A549 (cell line): Measurements from ENCODE around the gene PPP1R14D. TPM values are rescaled to one million over a fixed set of nuclear protein-coding genes. Genes with fewer than 3 reads are reported as not detected.

ENCODE experiments used
- ATAC-seq, 2 experiments: fragments of 200-7000 bp in 1 of 2; fragments of >200 bp in 1 of 2; cut with Nextera tagmentation in 1 of 2; cut with Tn5 transposase in 1 of 2; 3 replicates each; pipeline versions ENCODE4 v1.8.0 to v1.9.1; 2018 to 2020; ENCODE audit warnings: mild to moderate bottlenecking in 1 of 2, moderate library complexity in 1 of 2
- CTCF ChIA-PET: fragments of 300-600 bp; sonication (Branson Sonifier 250); formaldehyde crosslinking; extraction: SDS; loops from one replicate; lab custom pipeline; 2021; ENCODE audit warnings: antibody characterized with exemption, inconsistent platforms; lab: Yijun Ruan, JAX
- POLR2A ChIA-PET: fragments of 350-600 bp; formaldehyde crosslinking; extraction: SDS; loops from one replicate; lab custom pipeline; 2021; ENCODE audit warnings: antibody characterized with exemption, inconsistent platforms; lab: Yijun Ruan, JAX
- DNase-seq, 2 experiments: peaks; one replicate each; pipeline versions ENCODE4 v3.0.0 to v3.0.0-alpha.2; 2011 to 2016; ENCODE audit warnings: low read depth in 1 of 2, low spot score in 1 of 2
- FAIRE-seq: peaks from 2 replicates; lab custom pipeline; 2011; peaks lifted over from hg19 to GRCh38; lab: Jason Lieb, UNC
- H3K27ac ChIP-seq, 2 experiments: fragments of >200 bp; sonication (Bioruptor Twin); formaldehyde crosslinking; 3 replicates each; pipeline ENCODE4 v1.5.1; 2016 to 2017
- H3K4me1 ChIP-seq: fragments of >200 bp; sonication (Bioruptor Twin); formaldehyde crosslinking; 3 replicates; pipeline ENCODE4 v1.6.1; 2016
- H3K4me2 ChIP-seq: fragments of >200 bp; sonication (Bioruptor Twin); formaldehyde crosslinking; 3 replicates; pipeline ENCODE4 v1.6.1; 2016
- H3K4me3 ChIP-seq: fragments of >200 bp; sonication (Bioruptor Twin); formaldehyde crosslinking; 3 replicates; pipeline ENCODE4 v1.5.1; 2016
- H3K9me3 ChIP-seq: fragments of >200 bp; sonication (Bioruptor Twin); formaldehyde crosslinking; 3 replicates; pipeline ENCODE4 v1.6.1; 2016
- BCL3 ChIP-seq: fragments of >200 bp; sonication (Bioruptor Twin); formaldehyde crosslinking; IDR thresholded peaks from 3 replicates; pipeline ENCODE4 v1.6.1; 2016
- CBX2 ChIP-seq: fragments of 200-600 bp; sonication (generic); IDR thresholded peaks from 2 replicates; pipeline ENCODE4 v1.6.1; 2016; ENCODE audit warnings: low read depth, mild to moderate bottlenecking, borderline replicate concordance
- CTCF ChIP-seq: fragments of >200 bp; sonication (Bioruptor Twin); formaldehyde crosslinking; IDR thresholded peaks from 3 replicates; pipeline ENCODE4 v1.5.1; 2016
- EHMT2 ChIP-seq: fragments of 200-600 bp; sonication (generic); IDR thresholded peaks from 2 replicates; pipeline ENCODE4 v1.6.1; 2016; ENCODE audit warnings: antibody characterized with exemption, low read depth, mild to moderate bottlenecking, moderate library complexity
- EP300 ChIP-seq, 2 experiments: fragments of >200 bp; sonication (Bioruptor Twin); formaldehyde crosslinking; IDR thresholded peaks; 2 replicates in 1 of 2; 3 replicates in 1 of 2; pipeline ENCODE4 v1.6.1; 2016 to 2017
- ESRRA ChIP-seq: fragments of 150-350 bp; IDR thresholded peaks from 2 replicates; pipeline ENCODE4 v1.6.1; 2014; ENCODE audit warnings: mild to moderate bottlenecking, low read length, borderline replicate concordance
- GATA3 ChIP-seq: IDR thresholded peaks from 2 replicates; pipeline ENCODE4 v1.6.1; 2012; ENCODE audit warnings: borderline replicate concordance
- HDAC2 ChIP-seq: fragments of 200-600 bp; sonication (generic); IDR thresholded peaks from 2 replicates; pipeline ENCODE4 v1.6.1; 2016
- HES2 ChIP-seq: fragments of >200 bp; sonication (Bioruptor Twin); formaldehyde crosslinking; IDR thresholded peaks from 2 replicates; pipeline ENCODE4 v1.6.1; 2016
- JUNB ChIP-seq: fragments of >200 bp; sonication (Bioruptor Twin); formaldehyde crosslinking; IDR thresholded peaks from 2 replicates; pipeline ENCODE4 v1.6.1; 2016
- MYC ChIP-seq: IDR thresholded peaks from 2 replicates; pipeline ENCODE4 v1.6.1; 2012; ENCODE audit warnings: mild to moderate bottlenecking, inconsistent platforms, low read length, improper control_type of control experiment, borderline replicate concordance
- NFE2L2 ChIP-seq: fragments of 150-350 bp; conservative IDR thresholded peaks from 2 replicates; pipeline ENCODE4 v1.6.1; 2014; ENCODE audit warnings: low read length
- PHF8 ChIP-seq: fragments of 200-600 bp; sonication (generic); IDR thresholded peaks from 2 replicates; pipeline ENCODE4 v1.6.1; 2016; ENCODE audit warnings: low read depth, mild to moderate bottlenecking, antibody characterized with exemption, moderate library complexity, borderline replicate concordance
- RARB ChIP-seq: fragments of 250-450 bp; sonication (Bioruptor Pico); IDR thresholded peaks from 2 replicates; pipeline ENCODE4 v1.8.0; 2021; ENCODE audit warnings: mild to moderate bottlenecking, moderate library complexity
- RCOR1 ChIP-seq: fragments of 150-350 bp; IDR thresholded peaks from 2 replicates; pipeline ENCODE4 v1.6.1; 2014; ENCODE audit warnings: antibody characterized with exemption, low read length, low read depth
- REST ChIP-seq: fragments of 200-600 bp; sonication (generic); IDR thresholded peaks from 2 replicates; pipeline ENCODE4 v1.6.1; 2016; ENCODE audit warnings: antibody characterized with exemption, mild to moderate bottlenecking, moderate library complexity
- RNF2 ChIP-seq: fragments of 200-600 bp; sonication (generic); IDR thresholded peaks from 2 replicates; pipeline ENCODE4 v1.6.1; 2016; ENCODE audit warnings: low read depth, mild to moderate bottlenecking, antibody characterized with exemption, moderate library complexity, borderline replicate concordance
- USF2 ChIP-seq: fragments of 450-650 bp; IDR thresholded peaks from 2 replicates; pipeline ENCODE4 v1.6.1; 2014; ENCODE audit warnings: antibody characterized with exemption
- ZC3H11A ChIP-seq: fragments of 450-650 bp; IDR thresholded peaks from 2 replicates; pipeline ENCODE4 v1.6.1; 2014; ENCODE audit warnings: antibody characterized with exemption, mild to moderate bottlenecking
- ZNF302 ChIP-seq: fragments of 250-450 bp; sonication (Bioruptor Pico); IDR thresholded peaks from 2 replicates; pipeline ENCODE4 v1.9.0; 2021; ENCODE audit warnings: inconsistent platforms, mild to moderate bottlenecking, moderate library complexity
- WGBS: methylation state at CpG from one replicate; pipeline ENCODE4 v1.1.6; 2017; ENCODE audit errors: missing lambda C conversion rate; 5-methylcytosine and 5-hydroxymethylcytosine counted together
- polyA plus RNA-seq, 4 experiments: library from polyadenylated mRNA; depleted of rRNA in 3 of 4; stranded (reverse); fragments of >200 nt; fragmentation: RNase III in 1 of 4; extraction: RNeasy Plus Mini Kit Qiagen cat#74134 plus additional on column Dnase treatment in 1 of 4; gene quantifications; 2 replicates in 3 of 4; 3 replicates in 1 of 4; pipeline ENCODE4 v1.2.3, GENCODE V29; 2011 to 2017

Gene PPP1R14D
- polyA plus RNA-seq, 2 of the 4 experiments (the other 2 are of a cell fraction), result 0.21 to 1.1 TPM

GRCh38 chr15:40767838-40768500, 60.5 kb downstream of the PPP1R14D start:
- H3K4me2 ChIP-seq, result no peak overlapping the region
- ChIA-PET CTCF (interaction anchor here (0.6 to 6.1 kb wide), 7 partner anchors 9 to 90 kb away, joined by 3 to 40 read pairs (median 6); no protein-coding TSS in a partner anchor), POLR2A (no interaction called here)
- DNase-seq (no peak), ATAC-seq (no peak), FAIRE-seq (no peak)
- no peak overlapping the region for H3K4me3 ChIP-seq
- no peaks in the 10 kb centered on the region for H3K9me3 ChIP-seq
- WGBS, result 95% methylated on average over 27 of the region's 29 CpGs
- no peak overlapping the region for H3K27ac ChIP-seq
- H3K4me1 ChIP-seq, result peaks cover 14% of the 10 kb centered on the region; the same call in 2 of the 3 replicates
- TF ChIP-seq CTCF (no peak), HES2 (no peak), HDAC2 (no peak), PHF8 (no peak), REST (no peak), BCL3 (no peak), USF2 (no peak), EP300 (IDR thresholded peaks at IDR 0.05) (no peak), RARB (no peak), RNF2 (no peak), EHMT2 (no peak), NFE2L2 (no peak), CBX2 (no peak), GATA3 (no peak), JUNB (no peak), ESRRA (no peak), ZC3H11A (no peak), ZNF302 (no peak), RCOR1 (no peak), MYC (no peak)
